ENCODE data around the gene LRMDA. TPM values are rescaled to one million over a fixed set of nuclear protein-coding genes. Genes with fewer than 3 reads are reported as not detected.

Gene LRMDA
- total RNA-seq, 1 experiment from 2014 or later, result 4.8 TPM

DNA sequence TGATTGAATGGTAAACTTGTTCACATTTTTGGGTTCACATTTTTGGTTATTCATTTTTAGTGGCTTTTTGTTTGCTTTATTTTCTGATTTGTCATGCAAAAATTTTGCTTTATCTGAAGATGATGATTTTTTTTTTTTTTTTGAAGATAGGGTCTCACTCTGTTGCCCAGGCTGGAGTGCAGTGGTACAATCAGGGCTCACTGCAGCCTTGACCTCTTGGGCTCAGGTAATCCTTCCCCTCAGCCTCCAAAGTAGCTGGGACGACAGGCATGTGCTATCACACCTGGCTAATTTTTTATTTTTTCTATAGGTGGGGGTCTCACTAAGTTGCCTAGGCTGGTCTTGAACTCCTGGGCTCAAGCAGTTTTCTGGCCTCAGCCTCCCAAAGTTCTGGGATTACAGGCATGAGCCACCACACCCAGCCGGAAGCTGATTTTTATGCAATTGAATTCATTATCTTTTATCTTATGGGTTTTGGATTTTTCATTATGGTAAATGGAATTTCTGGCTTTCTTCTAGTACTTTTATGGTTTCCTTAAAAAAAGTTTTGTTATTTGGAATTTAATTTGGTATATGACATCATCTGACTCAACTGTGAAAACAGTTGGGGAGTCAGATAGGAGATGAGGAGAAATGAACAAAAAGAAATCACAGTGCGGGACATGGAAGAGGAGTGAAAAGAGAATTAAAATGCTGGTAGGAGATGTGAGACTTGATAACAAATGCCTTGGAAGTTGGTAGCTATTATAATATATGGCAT is 158.7 kb downstream of the LRMDA start:
- intact Hi-C loops (cut with micrococcal nuclease), result no loop called here
- no peak for ATAC-seq
- DNase-seq (ENCODE audit: low read depth, low spot score), result no peak
- BruUV-seq (replicated peaks), result no TSS peak
- H3K4me3 ChIP-seq (replicated peaks in 1 of 2; ENCODE audit: low read depth in 1 of 2, low read length in 2 of 2), result no peak overlapping the region
- H3K27me3 ChIP-seq (ENCODE audit: insufficient read depth, low read length), result no peaks in the 10 kb centered on the region
- H3K36me3 ChIP-seq (ENCODE audit: control insufficient read depth in 1 of 2, insufficient read depth in 2 of 2, low read length in 2 of 2), result no peaks in the 10 kb centered on the region
- no peaks in the 10 kb centered on the region for H4K20me1 ChIP-seq (ENCODE audit: insufficient read depth)
- CTCF ChIA-PET, result no interaction called here
- TF ChIP-seq, protein P1, sequence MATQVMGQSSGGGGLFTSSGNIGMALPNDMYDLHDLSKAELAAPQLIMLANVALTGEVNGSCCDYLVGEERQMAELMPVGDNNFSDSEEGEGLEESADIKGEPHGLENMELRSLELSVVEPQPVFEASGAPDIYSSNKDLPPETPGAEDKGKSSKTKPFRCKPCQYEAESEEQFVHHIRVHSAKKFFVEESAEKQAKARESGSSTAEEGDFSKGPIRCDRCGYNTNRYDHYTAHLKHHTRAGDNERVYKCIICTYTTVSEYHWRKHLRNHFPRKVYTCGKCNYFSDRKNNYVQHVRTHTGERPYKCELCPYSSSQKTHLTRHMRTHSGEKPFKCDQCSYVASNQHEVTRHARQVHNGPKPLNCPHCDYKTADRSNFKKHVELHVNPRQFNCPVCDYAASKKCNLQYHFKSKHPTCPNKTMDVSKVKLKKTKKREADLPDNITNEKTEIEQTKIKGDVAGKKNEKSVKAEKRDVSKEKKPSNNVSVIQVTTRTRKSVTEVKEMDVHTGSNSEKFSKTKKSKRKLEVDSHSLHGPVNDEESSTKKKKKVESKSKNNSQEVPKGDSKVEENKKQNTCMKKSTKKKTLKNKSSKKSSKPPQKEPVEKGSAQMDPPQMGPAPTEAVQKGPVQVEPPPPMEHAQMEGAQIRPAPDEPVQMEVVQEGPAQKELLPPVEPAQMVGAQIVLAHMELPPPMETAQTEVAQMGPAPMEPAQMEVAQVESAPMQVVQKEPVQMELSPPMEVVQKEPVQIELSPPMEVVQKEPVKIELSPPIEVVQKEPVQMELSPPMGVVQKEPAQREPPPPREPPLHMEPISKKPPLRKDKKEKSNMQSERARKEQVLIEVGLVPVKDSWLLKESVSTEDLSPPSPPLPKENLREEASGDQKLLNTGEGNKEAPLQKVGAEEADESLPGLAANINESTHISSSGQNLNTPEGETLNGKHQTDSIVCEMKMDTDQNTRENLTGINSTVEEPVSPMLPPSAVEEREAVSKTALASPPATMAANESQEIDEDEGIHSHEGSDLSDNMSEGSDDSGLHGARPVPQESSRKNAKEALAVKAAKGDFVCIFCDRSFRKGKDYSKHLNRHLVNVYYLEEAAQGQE (IDR thresholded peaks at IDR 0.05; ENCODE audit: low read depth), result no peak
- TF ChIP-seq RAD21 (IDR thresholded peaks at IDR 0.05; ENCODE audit: low read depth) (no peak), YY1 (IDR thresholded peaks at IDR 0.05; ENCODE audit: extremely low read depth, insufficient replicate concordance, low read depth, low read length) (no peak)
- TF ChIP-seq, protein P2, sequence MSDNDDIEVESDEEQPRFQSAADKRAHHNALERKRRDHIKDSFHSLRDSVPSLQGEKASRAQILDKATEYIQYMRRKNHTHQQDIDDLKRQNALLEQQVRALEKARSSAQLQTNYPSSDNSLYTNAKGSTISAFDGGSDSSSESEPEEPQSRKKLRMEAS (IDR thresholded peaks at IDR 0.05), result no peak
- H3K79me2 ChIP-seq (ENCODE audit: insufficient read depth, low read length), result no peaks in the 10 kb centered on the region
- no peaks in the 10 kb centered on the region for H3K9me3 ChIP-seq (ENCODE audit: control insufficient read depth in 1 of 2, insufficient read depth in 1 of 2, low read depth in 1 of 2, low read length in 2 of 2)
- no peak overlapping the region for H3K4me2 ChIP-seq (ENCODE audit: low read length)
- no peak overlapping the region for H2AFZ ChIP-seq (ENCODE audit: low read depth, low read length, poor library complexity, severe bottlenecking)
- no peak overlapping the region for H3K27ac ChIP-seq (ENCODE audit: low read depth, low read length)
- H3K4me1 ChIP-seq (ENCODE audit: control insufficient read depth in 1 of 2, insufficient read depth in 2 of 2, low read length in 2 of 2), result no peaks in the 10 kb centered on the region
- H3K9me2 ChIP-seq (ENCODE audit: insufficient read depth), result no peaks in the 10 kb centered on the region
- H3K9ac ChIP-seq (ENCODE audit: low read length), result no peak overlapping the region
- RAD21 ChIA-PET (ENCODE audit: low non-redundant PET in 1 of 2, low total read pairs in 2 of 2, uncharacterized antibody in 2 of 2, unreplicated experiment in 2 of 2), result no interaction called here
- POLR2A ChIA-PET, result no interaction called here

Data from HCT116 (cell line).